Measurements from ENCODE around the gene LIN54.
"Not testable (repeated sequence)": the region's sequence is repeated elsewhere in the genome, so short reads cannot be mapped to it uniquely, and the experiment has no call there.

The LIN54 gene

GRCh38 chr4:83010522-83011318 is at the start of gene LIN54:
TSS of gene LIN54 (minus strand) at chr4:83010823. CDS start at chr4:82984844, 25,979 bp downstream.
- FAIRE-seq, result no peak

DNA sequence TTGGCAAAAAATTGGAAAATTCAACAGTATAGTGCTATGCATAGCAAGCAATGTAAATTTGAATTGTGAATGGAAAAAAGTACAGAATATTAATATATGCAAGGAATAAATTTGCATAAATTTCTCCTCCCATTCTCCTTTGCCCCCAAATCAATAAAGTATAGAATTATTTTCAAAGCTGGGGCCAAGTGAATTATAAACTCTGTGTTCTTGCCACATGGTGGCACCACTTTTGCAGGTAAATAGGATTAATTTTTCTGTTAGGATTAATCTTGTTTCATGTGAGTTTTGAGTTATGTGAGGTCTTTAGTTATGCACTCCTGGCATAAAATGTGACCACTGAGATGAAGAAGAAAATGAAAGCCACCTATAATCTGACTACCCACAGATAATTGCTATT is 44.3 kb upstream of the LIN54 start:
- FAIRE-seq, result no peak

DNA sequence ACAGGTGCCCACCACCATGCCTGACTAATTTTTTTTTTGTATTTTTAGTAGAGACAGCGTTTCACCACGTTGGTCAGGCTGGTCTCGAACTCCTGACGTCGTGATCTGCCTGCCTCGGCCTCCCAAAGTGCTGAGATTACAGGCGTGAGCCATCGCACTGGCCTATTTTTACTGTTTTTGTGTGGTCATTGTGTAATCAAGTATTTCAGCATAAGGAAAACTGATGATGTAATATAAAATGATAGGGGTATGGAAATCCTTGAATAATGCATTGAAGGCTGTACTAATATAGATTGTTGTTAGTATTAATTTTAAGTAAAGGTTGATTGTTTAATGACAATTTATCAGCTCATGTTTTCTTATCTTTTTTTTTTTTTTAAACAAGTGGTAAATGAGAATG is 38.2 kb upstream of the LIN54 start:
- not testable (repeated sequence) for FAIRE-seq

DNA sequence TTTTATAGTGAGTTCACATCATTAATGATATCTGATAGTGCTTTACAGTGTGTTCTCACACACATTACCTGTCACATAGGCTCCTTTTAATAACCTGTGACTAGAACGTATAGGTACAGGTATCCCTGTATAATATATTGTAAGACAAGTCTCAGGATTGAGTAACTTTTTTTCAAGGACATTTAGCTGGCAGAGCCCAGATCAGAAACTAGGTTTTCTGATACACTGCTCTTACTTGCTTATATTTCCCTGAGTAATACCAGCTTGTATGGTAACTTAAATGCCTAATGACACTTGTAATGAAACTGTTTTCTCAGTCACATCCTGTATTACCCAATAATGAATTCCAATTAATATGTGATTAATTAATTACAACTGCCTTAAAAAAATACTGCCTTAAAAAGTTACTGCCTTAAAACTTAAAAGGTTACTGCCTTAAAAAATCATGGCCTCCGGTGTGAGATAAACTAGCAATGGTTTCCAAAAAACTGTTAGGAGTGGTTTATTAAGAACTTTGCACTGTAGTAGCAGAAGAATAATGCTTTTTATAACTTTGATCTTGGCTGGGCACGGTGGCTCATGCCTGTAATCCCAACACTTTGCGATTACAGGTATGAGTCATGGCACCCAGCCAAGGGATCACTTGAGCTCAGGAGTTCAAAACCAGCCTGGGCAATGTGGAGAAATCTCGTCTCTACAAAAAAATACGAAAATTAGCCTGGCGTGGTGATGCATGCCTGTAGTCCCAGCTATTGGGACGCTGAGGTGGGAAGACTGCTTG is 36.3 kb upstream of the LIN54 start:
- FAIRE-seq, result no peak

- FAIRE-seq, result no peak
Observed at GRCh38 chr4:83043801-83044407, 33.3 kb upstream of the LIN54 start.

DNA sequence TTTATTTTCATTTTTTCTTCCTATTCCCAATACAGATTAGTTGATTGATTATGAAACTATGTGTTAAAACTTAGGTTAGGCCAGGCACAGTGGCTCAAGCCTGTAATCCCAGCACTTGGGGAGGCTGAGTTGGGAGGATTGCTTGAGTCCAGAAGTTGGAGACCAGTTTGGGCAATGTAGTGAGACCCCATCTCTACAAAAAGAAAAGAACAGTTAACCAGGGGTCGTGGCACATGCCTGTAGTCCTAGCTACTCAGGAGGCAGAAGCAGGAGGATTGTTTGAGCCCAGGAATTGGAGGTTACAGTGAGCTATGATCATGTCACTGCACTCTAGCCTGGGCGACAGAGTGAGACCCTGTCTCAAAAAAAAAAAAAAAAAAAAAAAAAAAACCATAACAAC is 32.5 kb upstream of the LIN54 start:
- FAIRE-seq, result not testable (repeated sequence)

- no peak for FAIRE-seq
Observed at GRCh38 chr4:83040269-83040668, 29.6 kb upstream of the LIN54 start.

- FAIRE-seq, result no peak
Observed at GRCh38 chr4:83036991-83037665, 26.5 kb upstream of the LIN54 start.

DNA sequence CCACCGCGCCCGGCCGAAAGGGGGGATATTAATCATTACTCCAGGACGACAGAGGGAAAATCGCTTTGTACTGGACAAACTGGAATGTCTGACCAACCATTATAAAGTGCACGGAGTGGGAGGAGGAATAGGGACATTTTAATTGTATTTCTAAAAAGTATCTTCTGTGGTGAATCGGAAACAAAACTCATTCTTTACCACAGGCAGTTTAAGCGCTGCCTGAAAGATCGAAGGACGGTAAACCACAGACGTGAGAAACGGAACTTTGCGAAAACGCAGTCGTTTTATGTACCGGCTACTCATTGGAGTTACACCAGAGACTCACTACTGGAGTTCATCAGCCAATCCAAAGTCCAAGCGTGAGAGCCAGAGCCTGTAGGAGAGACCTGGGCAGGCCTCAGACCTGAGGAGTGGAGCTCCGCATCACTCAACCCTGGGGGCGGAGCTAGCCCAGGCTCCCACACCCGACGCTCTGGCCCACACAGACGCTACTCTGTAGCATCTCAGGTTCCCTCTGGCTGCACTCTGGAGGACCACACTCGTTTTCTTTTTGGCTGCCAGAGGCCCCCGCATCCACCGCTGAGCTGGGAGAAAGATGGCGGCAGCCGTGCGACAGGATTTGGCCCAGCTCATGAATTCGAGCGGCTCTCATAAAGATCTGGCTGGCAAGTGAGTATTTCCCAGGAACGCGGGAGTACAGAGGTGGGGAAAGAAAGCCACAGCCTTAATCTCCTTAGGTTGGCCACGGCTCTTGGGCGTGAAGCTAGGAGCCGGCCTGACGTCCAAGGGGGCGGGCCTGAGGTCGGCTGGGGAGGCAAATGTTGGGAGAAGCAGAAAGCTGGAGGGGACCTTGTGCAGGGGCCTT is 24.2 kb upstream of the LIN54 start, which contains the start of gene COPS4:
Gene COPS4 (plus strand): TSS at position 554 of the 865 bp plus-strand sequence. CDS start 42 bp downstream, at position 596.
- FAIRE-seq, result peak; percentile 98

DNA sequence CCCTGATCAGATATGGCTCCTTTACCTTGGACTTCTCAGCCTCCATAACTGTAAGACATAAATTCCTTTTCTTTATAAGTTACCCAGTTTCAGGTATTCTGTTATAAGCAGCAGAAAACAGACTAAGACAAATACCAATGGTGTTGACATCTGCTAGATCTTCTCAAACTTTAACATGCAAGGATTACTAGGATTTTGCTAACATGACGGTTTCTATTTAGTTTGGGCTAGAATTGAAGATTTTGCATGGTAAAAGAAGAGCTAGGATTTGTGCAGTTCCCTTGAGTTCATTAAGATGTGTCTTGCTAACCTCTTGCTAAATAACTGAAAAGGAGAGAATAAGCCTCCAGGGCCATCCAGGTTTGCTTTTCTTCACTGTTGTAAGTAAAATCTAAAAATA is 19.1 kb upstream of the LIN54 start:
- FAIRE-seq, result no peak

GRCh38 chr4:83028976-83029375 is 18.4 kb upstream of the LIN54 start:
- no peak for FAIRE-seq

GRCh38 chr4:83025563-83025962 is 14.9 kb upstream of the LIN54 start:
- no peak for FAIRE-seq

- no peak for FAIRE-seq
Observed at GRCh38 chr4:83024233-83024632, 13.6 kb upstream of the LIN54 start.

- not testable (repeated sequence) for FAIRE-seq
Observed at GRCh38 chr4:83023599-83023998, 13.0 kb upstream of the LIN54 start.

DNA sequence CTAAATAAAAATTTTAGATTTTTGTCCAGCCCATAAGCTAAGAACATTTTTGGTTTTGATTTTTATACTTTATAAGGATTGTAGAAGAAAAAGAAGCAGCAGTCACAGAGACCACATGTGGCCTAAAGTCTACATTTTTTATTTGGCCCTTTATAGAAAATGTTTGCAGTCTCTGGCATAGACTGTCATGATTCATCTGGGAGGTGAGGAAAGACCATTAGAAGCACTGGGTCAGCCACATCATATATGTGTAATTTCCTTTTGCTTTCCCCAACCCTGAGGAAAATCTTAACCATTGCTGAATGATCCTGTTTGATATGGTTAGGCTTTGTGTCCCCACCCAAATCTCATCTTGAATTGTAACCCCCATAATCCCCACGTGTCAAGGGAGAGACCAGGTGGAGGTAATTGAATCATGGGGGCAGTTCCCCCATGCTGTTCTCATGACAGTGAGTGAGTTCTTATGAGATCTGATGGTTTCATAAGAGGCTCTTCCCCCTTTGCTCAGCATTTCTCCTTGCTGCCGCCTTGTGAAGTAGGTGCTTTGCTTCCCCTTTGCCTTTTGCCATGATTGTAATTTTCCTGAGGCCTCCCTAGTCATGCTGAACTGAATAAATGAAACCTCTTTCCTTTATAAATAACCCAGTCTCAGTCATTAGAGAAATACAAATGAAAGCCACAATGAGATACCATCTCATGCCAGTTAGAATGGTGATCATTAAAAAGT is 12.3 kb upstream of the LIN54 start:
- no peak for FAIRE-seq

- no peak for FAIRE-seq
Observed at GRCh38 chr4:83019794-83020494, 9.3 kb upstream of the LIN54 start.

- FAIRE-seq, result no peak
Observed at GRCh38 chr4:83013902-83014301, 3.3 kb upstream of the LIN54 start.

DNA sequence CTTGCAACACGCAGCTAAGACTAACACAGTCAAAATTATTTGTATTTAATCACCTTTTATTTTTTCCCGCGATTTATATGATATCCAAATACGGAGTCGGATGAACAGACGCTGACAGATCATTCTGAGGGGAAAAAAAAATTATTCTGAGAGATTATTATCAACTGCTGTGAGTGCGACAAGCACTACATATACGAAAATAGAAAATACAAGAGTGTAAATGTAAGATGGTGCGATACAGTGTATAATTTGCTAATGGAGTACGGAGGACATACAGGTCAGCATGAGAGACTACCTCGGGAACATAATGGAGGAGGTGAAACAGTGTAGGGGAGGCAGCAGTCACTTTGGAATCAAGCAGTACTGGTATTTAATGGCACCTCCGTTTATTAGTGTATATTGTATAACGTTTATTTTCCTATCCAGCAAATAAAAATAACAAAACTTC is 2.8 kb upstream of the LIN54 start:
- FAIRE-seq, result peak; percentile 9

DNA sequence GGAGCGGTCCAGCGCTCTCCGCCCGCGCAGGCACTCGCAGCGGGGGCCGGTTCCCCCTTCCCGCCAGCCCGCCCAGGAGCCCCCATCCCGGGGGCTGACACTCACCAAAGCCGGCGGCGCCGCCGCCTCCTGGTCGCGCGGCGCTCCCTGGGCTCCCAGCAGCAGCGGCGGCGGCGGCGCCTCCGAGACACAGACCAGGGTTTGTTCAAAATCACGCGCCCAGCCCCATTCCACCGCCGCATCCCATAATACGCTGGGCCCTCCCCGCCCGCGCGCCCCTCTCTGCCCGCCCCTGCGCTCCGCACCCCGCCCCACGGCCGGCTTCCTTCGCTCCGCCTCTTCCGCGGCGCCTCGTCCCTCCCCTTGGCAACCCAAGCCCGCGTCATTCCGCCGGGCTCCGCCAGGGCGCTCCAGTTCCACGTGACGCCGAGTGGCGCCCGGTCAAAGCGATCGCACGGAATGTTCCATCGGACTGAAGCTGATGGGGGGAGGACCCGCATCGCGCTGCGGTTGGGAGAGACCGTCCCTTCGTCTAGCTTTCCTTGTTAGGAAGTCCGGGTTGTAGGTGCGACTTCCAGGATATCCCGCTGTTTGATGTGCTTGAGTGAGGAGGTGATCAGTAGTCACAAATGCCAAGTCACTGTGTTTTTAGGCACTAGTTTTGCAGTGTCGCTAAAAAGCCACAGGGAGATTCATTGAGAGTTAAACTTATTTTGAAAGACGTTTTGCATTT is 2.2 kb upstream of the LIN54 start:
- peak; percentile 91 for FAIRE-seq

- FAIRE-seq, result no peak
Observed at GRCh38 chr4:83012200-83012686, 1.6 kb upstream of the LIN54 start.
